ENCODE results near the gene UGT1A9.

DNA sequence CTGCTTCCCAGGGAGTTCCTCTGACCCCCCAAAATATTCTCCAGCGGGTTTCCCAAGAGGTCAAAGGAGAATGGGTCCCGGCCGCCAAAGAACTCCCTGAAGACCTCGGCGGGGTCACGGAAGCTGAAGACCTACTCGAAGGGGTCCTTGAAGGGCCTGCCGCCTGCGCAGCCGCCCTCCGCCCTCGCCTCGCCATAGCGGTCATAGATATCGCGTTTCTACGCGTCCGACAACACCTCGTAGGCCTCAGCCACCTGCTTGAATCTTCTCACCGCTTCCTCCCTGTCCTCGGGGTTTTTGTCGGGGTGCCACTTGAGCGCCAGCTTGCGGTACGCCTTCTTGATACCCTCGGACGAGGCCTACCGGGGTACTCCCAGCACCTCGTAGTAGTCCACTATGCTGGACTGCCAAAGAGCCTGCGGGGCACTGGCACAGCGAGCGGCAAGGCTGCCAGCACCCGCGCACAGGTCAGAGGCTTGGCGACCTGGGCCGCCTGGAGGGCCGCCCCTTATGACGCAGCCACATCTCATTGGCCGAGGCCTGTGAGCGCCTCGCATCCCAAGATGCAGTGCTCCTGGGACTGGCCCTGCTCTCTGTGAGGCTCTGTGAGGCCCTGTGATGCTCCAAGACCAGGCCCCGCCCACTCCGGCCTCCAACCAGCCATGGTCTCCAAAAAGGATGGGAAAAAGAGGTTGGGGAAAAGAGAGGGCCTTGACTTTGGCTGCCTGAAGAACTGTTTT lies 83.3 kb downstream of the UGT1A9 start:
- TF ChIP-seq CTCF (conservative IDR thresholded peaks at IDR 0.05; ENCODE audit: low read depth in 2 of 2) (no peak), EZH2phosphoT487 (IDR thresholded peaks at IDR 0.05; ENCODE audit: unreplicated experiment) (no peak), JUNB (IDR thresholded peaks at IDR 0.05; ENCODE audit: unreplicated experiment) (no peak), REST (IDR thresholded peaks at IDR 0.05; ENCODE audit: unreplicated experiment) (no peak), POLR2AphosphoS5 (IDR thresholded peaks at IDR 0.05; ENCODE audit: low read depth) (no peak), EZH2 (IDR thresholded peaks at IDR 0.05; ENCODE audit: low read depth, unreplicated experiment) (no peak), ZNF114 (CRISPR knock-in tag; IDR thresholded peaks at IDR 0.05) (no peak), CREB1 (CRISPR knock-in tag; IDR thresholded peaks at IDR 0.05; ENCODE audit: low read depth) (no peak)
- TF ChIP-seq, protein P1, sequence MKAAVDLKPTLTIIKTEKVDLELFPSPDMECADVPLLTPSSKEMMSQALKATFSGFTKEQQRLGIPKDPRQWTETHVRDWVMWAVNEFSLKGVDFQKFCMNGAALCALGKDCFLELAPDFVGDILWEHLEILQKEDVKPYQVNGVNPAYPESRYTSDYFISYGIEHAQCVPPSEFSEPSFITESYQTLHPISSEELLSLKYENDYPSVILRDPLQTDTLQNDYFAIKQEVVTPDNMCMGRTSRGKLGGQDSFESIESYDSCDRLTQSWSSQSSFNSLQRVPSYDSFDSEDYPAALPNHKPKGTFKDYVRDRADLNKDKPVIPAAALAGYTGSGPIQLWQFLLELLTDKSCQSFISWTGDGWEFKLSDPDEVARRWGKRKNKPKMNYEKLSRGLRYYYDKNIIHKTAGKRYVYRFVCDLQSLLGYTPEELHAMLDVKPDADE (IDR thresholded peaks at IDR 0.05): no peak
- TF ChIP-seq, protein P2, sequence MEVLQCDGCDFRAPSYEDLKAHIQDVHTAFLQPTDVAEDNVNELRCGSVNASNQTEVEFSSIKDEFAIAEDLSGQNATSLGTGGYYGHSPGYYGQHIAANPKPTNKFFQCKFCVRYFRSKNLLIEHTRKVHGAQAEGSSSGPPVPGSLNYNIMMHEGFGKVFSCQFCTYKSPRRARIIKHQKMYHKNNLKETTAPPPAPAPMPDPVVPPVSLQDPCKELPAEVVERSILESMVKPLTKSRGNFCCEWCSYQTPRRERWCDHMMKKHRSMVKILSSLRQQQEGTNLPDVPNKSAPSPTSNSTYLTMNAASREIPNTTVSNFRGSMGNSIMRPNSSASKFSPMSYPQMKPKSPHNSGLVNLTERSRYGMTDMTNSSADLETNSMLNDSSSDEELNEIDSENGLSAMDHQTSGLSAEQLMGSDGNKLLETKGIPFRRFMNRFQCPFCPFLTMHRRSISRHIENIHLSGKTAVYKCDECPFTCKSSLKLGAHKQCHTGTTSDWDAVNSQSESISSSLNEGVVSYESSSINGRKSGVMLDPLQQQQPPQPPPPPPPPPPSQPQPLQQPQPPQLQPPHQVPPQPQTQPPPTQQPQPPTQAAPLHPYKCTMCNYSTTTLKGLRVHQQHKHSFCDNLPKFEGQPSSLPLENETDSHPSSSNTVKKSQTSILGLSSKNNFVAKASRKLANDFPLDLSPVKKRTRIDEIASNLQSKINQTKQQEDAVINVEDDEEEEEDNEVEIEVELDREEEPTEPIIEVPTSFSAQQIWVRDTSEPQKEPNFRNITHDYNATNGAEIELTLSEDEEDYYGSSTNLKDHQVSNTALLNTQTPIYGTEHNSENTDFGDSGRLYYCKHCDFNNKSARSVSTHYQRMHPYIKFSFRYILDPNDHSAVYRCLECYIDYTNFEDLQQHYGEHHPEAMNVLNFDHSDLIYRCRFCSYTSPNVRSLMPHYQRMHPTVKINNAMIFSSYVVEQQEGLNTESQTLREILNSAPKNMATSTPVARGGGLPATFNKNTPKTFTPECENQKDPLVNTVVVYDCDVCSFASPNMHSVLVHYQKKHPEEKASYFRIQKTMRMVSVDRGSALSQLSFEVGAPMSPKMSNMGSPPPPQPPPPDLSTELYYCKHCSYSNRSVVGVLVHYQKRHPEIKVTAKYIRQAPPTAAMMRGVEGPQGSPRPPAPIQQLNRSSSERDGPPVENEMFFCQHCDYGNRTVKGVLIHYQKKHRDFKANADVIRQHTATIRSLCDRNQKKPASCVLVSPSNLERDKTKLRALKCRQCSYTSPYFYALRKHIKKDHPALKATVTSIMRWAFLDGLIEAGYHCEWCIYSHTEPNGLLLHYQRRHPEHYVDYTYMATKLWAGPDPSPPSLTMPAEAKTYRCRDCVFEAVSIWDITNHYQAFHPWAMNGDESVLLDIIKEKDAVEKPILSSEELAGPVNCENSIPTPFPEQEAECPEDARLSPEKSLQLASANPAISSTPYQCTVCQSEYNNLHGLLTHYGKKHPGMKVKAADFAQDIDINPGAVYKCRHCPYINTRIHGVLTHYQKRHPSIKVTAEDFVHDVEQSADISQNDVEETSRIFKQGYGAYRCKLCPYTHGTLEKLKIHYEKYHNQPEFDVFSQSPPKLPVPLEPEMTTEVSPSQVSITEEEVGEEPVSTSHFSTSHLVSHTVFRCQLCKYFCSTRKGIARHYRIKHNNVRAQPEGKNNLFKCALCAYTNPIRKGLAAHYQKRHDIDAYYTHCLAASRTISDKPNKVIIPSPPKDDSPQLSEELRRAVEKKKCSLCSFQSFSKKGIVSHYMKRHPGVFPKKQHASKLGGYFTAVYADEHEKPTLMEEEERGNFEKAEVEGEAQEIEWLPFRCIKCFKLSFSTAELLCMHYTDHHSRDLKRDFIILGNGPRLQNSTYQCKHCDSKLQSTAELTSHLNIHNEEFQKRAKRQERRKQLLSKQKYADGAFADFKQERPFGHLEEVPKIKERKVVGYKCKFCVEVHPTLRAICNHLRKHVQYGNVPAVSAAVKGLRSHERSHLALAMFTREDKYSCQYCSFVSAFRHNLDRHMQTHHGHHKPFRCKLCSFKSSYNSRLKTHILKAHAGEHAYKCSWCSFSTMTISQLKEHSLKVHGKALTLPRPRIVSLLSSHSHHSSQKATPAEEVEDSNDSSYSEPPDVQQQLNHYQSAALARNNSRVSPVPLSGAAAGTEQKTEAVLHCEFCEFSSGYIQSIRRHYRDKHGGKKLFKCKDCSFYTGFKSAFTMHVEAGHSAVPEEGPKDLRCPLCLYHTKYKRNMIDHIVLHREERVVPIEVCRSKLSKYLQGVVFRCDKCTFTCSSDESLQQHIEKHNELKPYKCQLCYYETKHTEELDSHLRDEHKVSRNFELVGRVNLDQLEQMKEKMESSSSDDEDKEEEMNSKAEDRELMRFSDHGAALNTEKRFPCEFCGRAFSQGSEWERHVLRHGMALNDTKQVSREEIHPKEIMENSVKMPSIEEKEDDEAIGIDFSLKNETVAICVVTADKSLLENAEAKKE (CRISPR knock-in tag; IDR thresholded peaks at IDR 0.05): no peak

Data from GM23338 (cell line).